ENCODE measurements around the gene ATP5F1E.
"Not testable (repeated sequence)": the region's sequence is repeated elsewhere in the genome, so short reads cannot be mapped to it uniquely, and the experiment has no call there.

Gene ATP5F1E

DNA sequence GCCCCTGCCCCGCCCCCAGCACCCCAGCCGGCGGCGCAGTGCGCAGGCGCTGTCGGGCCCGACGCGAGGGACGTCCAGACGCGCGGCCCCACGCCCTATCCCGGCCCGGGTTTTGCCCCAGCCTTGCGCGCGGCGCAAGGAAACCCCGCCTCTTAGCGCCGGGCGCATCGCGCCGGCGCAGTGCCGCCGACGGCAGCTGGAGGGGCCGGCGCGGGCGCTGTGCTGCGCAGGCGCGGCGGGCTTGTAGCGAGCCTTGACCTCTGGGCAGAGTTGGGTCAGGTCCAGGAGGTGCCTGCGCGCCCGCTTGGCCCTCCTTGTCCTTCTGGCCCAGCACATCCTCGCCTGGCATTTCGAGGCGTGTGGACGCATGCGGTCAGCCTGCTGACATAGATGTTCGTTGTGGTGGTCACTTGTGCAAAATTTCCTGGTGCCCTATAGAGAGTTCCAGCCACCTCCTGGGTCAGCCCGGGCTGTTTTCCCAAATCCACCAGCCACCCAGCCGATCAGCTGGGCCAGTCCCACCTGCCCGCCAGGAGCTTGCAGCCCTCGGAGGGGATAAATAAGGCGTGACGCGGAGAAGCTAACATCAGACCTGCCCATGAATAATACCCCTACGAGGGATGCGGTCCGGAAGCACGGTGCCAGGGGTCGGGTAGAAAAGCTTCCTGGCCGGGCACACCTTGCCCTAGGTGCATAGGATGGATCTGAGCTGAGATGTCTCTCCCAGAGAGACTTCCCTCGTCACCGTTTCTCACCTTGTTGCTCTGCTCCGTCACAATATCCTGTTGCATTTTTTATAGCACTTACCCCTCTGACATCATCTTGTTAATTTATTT lies 10.9 kb upstream of the ATP5F1E start:
- peak; percentile 98 for DNase-seq

DNA sequence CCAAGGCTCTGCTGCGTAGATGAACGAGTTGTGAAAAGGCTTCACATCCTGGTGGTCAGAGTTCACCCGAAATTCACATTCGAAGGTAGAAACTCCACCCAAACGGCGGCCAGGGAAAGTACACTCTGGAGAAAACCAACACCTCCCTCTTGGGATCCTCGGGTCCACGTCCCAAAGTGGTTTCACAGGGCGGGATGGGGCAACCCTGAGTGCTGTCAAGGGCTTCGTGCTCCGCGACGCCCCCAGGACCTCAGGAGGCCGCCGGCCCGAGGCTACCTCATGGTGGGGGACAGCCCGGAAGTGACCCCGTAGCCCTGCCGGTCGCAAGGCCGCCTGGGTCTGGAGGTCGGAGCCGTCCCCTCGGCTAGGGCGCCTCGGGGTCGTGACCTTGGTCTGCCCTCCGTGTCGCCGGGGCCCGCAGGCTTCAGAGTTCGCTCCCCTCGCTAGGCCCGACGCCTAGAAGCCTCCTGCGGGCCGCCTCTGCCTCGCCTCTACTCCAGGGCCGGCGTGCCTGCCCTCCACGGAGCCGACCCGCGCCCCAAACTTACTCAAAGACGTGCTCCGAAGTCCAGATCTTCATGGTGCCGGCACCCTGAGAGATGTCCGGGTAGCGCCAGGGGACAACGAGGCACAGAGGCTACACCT lies 10.1 kb upstream of the ATP5F1E start, which contains the start of gene PRELID3B:
PRELID3B (minus strand) TSS at position 636 of the 645 bp plus-strand sequence; CDS start at position 580, 56 bp downstream.
- DNase-seq: no peak

DNA sequence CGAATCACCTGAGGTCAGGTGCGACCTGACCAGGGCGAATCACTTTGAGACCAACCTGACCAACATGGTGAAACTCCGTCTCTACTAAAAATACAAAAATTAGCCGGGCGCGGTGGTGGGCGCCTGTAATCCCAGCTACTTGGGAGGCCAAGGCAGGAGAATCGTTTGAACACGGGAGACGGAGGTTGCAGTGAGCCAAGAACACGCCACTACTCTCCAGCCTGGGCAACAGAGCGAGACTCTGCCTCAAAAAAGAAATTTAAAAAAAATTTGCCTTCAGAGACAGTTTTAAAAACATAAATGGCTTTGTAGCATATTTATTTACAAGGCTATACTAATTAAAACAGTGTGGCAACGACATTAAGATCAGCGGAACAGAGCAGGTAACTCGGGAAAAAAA lies 9.4 kb upstream of the ATP5F1E start:
- not testable (repeated sequence) for DNase-seq

DNA sequence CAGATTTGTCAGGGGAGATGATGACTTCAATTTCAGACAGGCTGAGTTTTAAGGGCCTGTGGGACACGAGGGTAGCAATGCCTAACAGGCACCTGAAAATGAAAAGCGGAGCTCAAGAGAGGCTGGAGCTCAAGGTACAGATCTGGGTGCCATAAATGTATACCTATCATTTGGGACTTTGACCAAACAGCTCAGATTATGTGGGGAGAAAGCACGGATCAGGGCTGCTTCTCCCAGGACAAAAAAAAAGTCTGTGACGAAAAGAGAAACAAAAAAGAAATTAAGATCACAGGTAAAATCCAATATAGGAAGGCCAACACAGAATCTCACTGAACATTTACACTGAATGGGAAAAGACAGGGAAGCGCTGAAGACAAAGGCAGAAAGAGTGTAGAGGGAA lies 8.5 kb upstream of the ATP5F1E start:
- no peak for DNase-seq

DNA sequence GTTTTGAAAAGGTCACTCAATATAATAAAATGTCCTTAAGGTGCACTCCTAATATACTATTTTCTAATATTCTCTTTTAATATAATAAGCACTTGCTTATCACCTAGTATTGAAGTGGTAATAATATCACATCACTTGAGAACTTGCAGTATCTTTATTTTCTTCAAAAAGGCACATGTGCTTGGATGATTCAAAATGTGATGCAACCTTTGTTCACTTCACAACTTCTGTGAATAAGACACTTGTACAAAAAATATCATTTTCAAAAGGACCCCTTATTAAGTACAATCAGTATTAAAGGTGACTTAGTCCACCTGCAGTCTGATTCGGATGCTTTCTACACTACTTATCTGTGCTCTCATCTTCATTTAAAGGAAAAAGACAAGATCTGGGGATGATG lies 7.1 kb upstream of the ATP5F1E start:
- no peak for DNase-seq

GRCh38 chr20:59037386-59037785 lies 5.3 kb upstream of the ATP5F1E start:
- no peak for DNase-seq

- DNase-seq: no peak
Observed at GRCh38 chr20:59035381-59035780, 3.2 kb upstream of the ATP5F1E start.

GRCh38 chr20:59033616-59034165 lies 1.6 kb upstream of the ATP5F1E start:
- DNase-seq: no peak

- DNase-seq: no peak
Observed at GRCh38 chr20:59033093-59033492, 958 bp upstream of the ATP5F1E start.

DNA sequence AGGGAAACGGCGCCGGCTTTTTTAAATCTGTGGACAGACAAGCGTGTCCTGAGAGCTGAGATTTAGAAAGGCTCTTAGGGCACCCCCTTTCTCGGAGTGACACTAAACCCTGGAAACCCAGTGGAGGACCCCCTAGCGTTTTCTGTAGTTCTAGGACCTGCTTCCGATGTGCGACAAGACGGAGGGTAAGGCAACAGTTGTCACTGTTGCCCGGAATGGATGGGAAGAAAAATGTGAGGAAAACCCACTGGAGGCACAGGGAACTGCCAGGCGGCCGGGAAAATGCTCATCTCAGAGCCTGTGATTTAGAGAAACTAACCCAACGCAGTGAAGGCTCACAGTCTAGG lies 551 bp upstream of the ATP5F1E start:
- DNase-seq: no peak

DNA sequence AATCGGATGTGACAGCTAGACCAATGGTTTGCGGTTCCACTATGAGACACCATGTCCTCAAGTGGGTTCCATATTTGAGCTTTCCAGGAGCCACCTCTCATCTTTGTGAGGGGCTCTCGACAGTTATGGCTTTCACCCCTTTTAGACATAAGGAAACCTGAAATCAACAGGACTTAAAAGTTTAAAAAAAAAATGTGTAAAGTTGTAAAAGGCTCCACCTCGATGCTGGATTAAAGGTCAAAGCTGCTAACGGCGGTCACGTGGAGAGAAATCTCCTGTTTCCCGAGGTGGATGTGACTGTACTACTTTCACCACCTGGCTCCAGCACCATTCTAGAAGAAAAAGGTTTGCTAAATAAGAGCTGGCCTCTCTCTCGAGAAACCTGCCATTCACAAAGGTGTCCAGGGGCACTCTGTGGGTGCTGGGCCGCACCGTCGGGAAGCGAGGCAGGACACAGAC lies 542 bp downstream of the ATP5F1E start:
- no peak for DNase-seq

DNA sequence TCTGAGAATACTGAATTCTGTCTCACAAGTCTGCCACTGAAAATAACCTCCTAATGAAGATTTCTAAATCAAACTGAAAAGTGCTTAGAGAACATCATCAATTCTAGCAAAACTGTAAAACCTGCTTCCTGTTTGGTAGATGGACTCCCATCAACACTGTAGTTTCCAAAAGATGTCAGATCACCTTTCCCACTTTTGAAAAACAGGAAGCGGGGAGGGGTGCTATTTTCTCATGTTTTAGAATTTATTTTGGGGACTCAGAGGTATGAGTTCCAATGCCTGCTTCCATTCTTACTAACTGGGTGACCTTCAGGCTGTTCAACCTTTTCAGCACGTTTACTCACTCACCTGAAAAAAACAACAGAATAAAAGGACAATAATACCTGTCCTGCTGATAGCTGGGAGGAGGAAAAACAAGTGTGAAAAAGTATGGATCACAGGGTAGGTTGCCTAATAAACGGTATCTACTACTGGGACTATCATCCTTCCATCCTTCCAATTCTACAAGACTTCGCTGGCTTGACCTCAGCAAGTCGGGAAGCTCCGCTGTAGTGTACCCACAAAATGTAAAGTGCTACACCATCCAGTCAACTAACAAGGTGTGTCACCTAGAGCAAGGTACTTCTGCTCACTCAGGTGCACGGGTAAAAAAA lies 1.1 kb downstream of the ATP5F1E start:
- DNase-seq: no peak

GRCh38 chr20:59028812-59029211 lies 3.3 kb downstream of the ATP5F1E start:
- no peak for DNase-seq

DNA sequence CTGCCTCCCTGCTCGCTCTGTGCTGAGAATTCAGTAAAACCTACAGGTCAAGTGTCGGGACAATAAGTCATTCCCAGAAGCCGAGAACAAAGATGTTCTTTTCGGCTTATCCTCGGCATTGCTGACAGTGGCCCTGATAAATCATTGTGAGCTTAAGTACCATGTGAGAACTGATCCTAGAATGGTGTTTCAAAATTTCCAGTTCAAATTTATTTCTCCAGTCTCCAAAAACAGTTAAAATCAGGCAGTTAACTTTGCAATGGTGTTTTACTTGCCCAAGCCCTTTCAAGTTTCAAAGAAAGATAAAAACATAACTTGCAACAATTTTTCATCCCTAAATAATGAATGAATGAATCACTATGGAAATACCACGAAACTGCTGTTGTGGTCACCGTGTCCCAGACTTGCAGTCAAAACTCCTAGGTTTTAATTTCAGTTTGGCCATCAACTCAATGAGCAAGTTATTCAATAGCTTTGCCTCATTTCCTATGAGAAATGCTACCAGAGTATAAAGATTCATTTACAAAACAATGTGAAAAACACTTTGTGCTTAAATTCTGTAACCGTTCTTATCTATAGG lies 4.3 kb downstream of the ATP5F1E start:
- no peak for DNase-seq

- DNase-seq: no peak
Observed at GRCh38 chr20:59026904-59027740, 5.0 kb downstream of the ATP5F1E start.

DNA sequence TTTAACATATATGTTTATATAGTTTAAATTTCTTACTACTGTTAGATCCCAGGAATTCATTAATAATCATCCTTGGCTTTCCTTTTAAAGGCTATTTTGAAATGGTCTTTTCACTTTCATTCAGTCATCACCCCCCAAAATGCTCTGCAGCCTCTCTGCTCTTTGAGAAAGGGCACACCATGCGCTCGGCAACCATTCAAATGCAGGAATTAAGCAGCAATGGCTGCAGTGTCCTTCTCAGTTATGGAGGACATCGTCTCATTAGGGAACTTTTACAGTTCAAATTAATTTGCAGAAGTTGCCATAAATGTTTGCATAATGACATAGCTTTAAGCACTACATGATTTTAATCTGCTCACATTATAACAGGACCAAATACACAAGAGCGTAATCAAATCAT lies 6.6 kb downstream of the ATP5F1E start:
- no peak for DNase-seq

DNA sequence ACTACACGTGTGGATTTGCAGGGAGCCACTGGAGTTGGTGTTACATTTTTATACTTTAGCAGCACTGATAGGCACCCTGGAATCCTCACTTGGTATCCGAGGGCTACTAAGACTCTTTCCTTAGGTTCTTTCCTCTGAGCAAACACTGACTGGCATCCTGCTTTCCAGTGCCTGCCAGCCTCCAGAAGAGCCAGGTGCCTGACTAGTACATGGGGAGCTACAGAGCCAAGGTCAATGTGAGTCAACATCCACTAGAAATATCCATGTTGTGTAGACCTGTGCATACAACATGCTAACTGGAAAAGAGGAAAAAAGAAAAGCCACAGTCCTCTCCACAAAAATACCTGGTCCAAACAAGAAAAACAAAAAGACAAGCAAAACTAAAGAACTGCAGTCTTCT lies 7.0 kb downstream of the ATP5F1E start:
- no peak for DNase-seq

DNA sequence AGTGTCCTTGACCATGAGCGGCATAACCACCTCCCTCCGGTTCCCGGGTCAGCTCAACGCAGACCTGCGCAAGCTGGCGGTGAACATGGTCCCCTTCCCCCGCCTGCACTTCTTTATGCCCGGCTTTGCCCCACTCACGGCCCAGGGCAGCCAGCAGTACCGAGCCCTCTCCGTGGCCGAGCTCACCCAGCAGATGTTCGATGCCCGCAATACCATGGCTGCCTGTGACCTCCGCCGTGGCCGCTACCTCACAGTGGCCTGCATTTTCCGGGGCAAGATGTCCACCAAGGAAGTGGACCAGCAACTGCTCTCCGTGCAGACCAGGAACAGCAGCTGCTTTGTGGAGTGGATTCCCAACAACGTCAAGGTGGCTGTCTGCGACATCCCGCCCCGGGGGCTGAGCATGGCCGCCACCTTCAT lies 8.0 kb downstream of the ATP5F1E start:
- peak; percentile 46 for DNase-seq

DNA sequence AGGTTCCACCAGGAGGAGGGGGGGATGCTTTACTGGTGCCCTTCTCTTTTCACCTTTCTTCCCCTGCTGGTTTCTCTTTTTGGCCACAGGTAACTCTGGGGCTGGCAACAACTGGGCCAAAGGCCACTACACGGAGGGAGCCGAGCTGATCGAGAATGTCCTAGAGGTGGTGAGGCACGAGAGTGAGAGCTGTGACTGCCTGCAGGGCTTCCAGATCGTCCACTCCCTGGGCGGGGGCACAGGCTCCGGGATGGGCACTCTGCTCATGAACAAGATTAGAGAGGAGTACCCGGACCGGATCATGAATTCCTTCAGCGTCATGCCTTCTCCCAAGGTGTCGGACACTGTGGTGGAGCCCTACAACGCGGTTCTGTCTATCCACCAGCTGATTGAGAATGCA lies 8.5 kb downstream of the ATP5F1E start:
- peak; percentile 33 for DNase-seq

- DNase-seq: peak; percentile 32
Observed at GRCh38 chr20:59022754-59023153, 9.4 kb downstream of the ATP5F1E start.

GRCh38 chr20:59020938-59021551 lies 11.1 kb downstream of the ATP5F1E start:
- DNase-seq: peak; percentile 41

- DNase-seq: peak; percentile 43
Observed at GRCh38 chr20:59019217-59019616, 12.9 kb downstream of the ATP5F1E start, which contains the start of gene TUBB1. Gene TUBB1 (plus strand): TSS chr20:59019429. CDS start chr20:59019523, 94 bp downstream.
